Mononuclear cell (primary cell): ENCODE data around the gene ARHGEF2. TPM values are rescaled to one million over a fixed set of nuclear protein-coding genes. Genes with fewer than 3 reads are reported as not detected.
"Not testable (repeated sequence)": the region's sequence is repeated elsewhere in the genome, so short reads cannot be mapped to it uniquely, and the experiment has no call there.

Experiments used
- H3K27me3 ChIP-seq: 2 replicates; pipeline ENCODE4 v1.6.0; 2011; ENCODE audit warnings: low read length, control low read depth; ENCODE audit not compliant: insufficient read depth
- H3K4me1 ChIP-seq: 2 replicates; pipeline ENCODE4 v1.5.1; 2011; ENCODE audit warnings: mild to moderate bottlenecking, low read length, control low read depth; ENCODE audit not compliant: insufficient read depth
- H3K4me3 ChIP-seq: 2 replicates; pipeline ENCODE4 v1.5.1; 2011; ENCODE audit warnings: mild to moderate bottlenecking, low read length, moderate library complexity
- H3K9me3 ChIP-seq: 2 replicates; pipeline ENCODE4 v1.5.1; 2011; ENCODE audit warnings: low read depth, mild to moderate bottlenecking, control low read depth, low read length
- total RNA-seq: library from RNA; depleted of rRNA; stranded (reverse); fragments of >200 nt; gene quantifications from one replicate; pipeline ENCODE4 v1.2.3, GENCODE V29; 2012

ARHGEF2 gene
- total RNA-seq, 1 donor = 149 TPM

- Histone ChIP-seq H3K9me3 (no peaks in the 10 kb centered on the region), H3K4me1 (peaks cover 13% of the 10 kb centered on the region), H3K27me3 (no peaks in the 10 kb centered on the region), H3K4me3 (no peak overlapping the region)
Observed at GRCh38 chr1:156002188-156002911, 24.0 kb upstream of the ARHGEF2 start.

GRCh38 chr1:156001662-156002171, 23.4 kb upstream of the ARHGEF2 start:
- Histone ChIP-seq H3K27me3 (no peaks in the 10 kb centered on the region), H3K4me1 (peaks cover 13% of the 10 kb centered on the region), H3K4me3 (no peak overlapping the region), H3K9me3 (no peaks in the 10 kb centered on the region)

- peaks cover 13% of the 10 kb centered on the region for H3K4me1 ChIP-seq
- H3K4me3 ChIP-seq = no peak overlapping the region
- no peaks in the 10 kb centered on the region for H3K27me3 ChIP-seq
- H3K9me3 ChIP-seq = no peaks in the 10 kb centered on the region
Observed at GRCh38 chr1:156001021-156001661, 22.8 kb upstream of the ARHGEF2 start.

- Histone ChIP-seq H3K27me3 (no peaks in the 10 kb centered on the region), H3K9me3 (no peaks in the 10 kb centered on the region), H3K4me3 (no peak overlapping the region), H3K4me1 (peaks cover 6% of the 10 kb centered on the region)
Observed at GRCh38 chr1:155999964-156000363, 21.6 kb upstream of the ARHGEF2 start.

GRCh38 chr1:155996166-155996565, 17.8 kb upstream of the ARHGEF2 start:
- peaks cover 8% of the 10 kb centered on the region for H3K4me1 ChIP-seq
- H3K9me3 ChIP-seq = no peaks in the 10 kb centered on the region
- no peak overlapping the region for H3K4me3 ChIP-seq
- no peaks in the 10 kb centered on the region for H3K27me3 ChIP-seq

- Histone ChIP-seq H3K4me3 (no peak overlapping the region), H3K9me3 (no peaks in the 10 kb centered on the region), H3K4me1 (peaks cover 34% of the 10 kb centered on the region), H3K27me3 (no peaks in the 10 kb centered on the region)
Observed at GRCh38 chr1:155993595-155993994, 15.2 kb upstream of the ARHGEF2 start.

GRCh38 chr1:155990005-155990739, 11.8 kb upstream of the ARHGEF2 start:
- Histone ChIP-seq H3K9me3 (no peaks in the 10 kb centered on the region), H3K27me3 (no peaks in the 10 kb centered on the region), H3K4me1 (peaks cover 37% of the 10 kb centered on the region), H3K4me3 (no peak overlapping the region)

- Histone ChIP-seq H3K9me3 (no peaks in the 10 kb centered on the region), H3K27me3 (no peaks in the 10 kb centered on the region), H3K4me1 (peaks cover 38% of the 10 kb centered on the region), H3K4me3 (no peak overlapping the region)
Observed at GRCh38 chr1:155989242-155990004, 11.1 kb upstream of the ARHGEF2 start.

GRCh38 chr1:155984903-155985645, 6.7 kb upstream of the ARHGEF2 start:
- not testable (repeated sequence) for H3K9me3 ChIP-seq, H3K27me3 ChIP-seq, H3K4me3 ChIP-seq
- H3K4me1 ChIP-seq = peaks cover 61% of the 10 kb centered on the region

- no peaks in the 10 kb centered on the region for H3K9me3 ChIP-seq
- no peak overlapping the region for H3K4me3 ChIP-seq
- peaks cover 61% of the 10 kb centered on the region for H3K4me1 ChIP-seq
- no peaks in the 10 kb centered on the region for H3K27me3 ChIP-seq
Observed at GRCh38 chr1:155984341-155984740, 6.0 kb upstream of the ARHGEF2 start.

- no peaks in the 10 kb centered on the region for H3K9me3 ChIP-seq
- H3K4me3 ChIP-seq = no peak overlapping the region
- H3K27me3 ChIP-seq = no peaks in the 10 kb centered on the region
- H3K4me1 ChIP-seq = peaks cover 59% of the 10 kb centered on the region
Observed at GRCh38 chr1:155983191-155984024, 5.1 kb upstream of the ARHGEF2 start.

GRCh38 chr1:155982106-155982505, 3.8 kb upstream of the ARHGEF2 start:
- H3K4me3 ChIP-seq = no peak overlapping the region
- H3K4me1 ChIP-seq = peaks cover 58% of the 10 kb centered on the region

GRCh38 chr1:155981266-155982088, 3.1 kb upstream of the ARHGEF2 start:
- Histone ChIP-seq H3K4me1 (peaks cover 58% of the 10 kb centered on the region), H3K4me3 (no peak overlapping the region)

More at GRCh38 chr1:155982106-155982505, 3.8 kb upstream of the ARHGEF2 start:
- Histone ChIP-seq H3K27me3 (no peaks in the 10 kb centered on the region), H3K9me3 (no peaks in the 10 kb centered on the region)

More at GRCh38 chr1:155981266-155982088, 3.1 kb upstream of the ARHGEF2 start:
- no peaks in the 10 kb centered on the region for H3K27me3 ChIP-seq
- no peaks in the 10 kb centered on the region for H3K9me3 ChIP-seq
